UCSD-AML1 (cell line): ENCODE results near the gene OR5H6.
A peak's percentile ranks its signal among the peaks of the same experiment; 100 is the strongest.
"Not testable (repeated sequence)": the region's sequence is repeated elsewhere in the genome, so short reads cannot be mapped to it uniquely, and the experiment has no call there.

Experiments
- DNase-seq: peaks from one replicate; lab custom pipeline; 2025; ENCODE audit not compliant: unreplicated experiment; lab: John Stamatoyannopoulos, UW

Gene OR5H6

GRCh38 chr3:98263944-98264343, at the start of gene OR5H6:
OR5H6 (plus strand) TSS chr3:98264244; CDS start chr3:98264333, 89 bp downstream.
- no peak for DNase-seq

DNA sequence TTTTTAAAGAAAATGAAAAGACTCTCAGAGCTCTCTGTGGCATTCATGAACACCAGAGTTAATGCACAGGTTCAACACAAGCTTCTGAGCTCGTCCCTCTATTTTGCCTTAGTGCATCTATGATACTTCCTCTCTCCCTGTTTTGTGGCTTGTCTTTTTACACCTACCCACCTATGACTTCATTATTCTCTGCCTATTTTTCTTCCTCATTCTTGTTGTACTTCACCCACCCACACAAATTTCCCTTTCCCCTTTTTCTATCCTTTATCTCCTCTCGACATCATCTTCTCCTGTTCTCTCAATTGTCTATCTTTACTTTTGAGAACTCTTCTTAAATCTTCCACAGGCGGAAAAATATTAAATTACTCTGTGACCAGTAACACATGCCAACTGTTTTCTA, 49.0 kb upstream of the OR5H6 start:
- no peak for DNase-seq

DNA sequence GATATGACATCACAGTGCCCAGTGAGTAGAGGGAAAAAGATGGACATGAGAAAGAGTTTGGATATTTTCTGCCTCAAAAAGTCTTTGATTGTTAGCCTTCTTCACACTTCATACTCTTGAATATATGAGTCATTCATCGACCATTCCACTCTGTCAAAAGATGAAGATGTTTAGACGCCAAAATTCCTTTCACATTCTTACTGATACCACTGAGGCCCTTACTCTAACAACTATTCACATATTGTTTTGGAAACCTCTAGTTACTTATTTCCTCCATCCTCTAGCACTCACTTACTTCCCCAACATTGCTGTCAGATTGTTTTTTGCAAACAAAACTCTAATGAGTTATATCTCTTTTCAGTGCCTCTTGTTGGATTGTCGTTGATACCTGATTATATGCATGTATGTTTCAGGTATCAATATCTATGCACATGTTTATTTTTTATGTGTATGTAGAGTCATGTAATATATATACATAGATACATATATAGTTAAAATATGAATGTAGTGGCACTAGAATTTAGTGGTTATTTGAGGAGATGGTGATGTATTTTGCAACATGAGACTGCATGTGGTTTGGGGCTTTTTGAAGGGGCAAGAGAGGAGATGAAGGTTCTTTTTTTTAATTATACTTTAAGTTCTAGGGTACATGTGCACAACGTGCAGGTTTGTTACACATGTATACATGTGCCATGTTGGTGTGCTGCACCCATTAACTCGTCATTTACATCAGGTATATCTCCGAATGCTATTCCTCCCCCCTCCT, 40.0 kb upstream of the OR5H6 start:
- DNase-seq = no peak

DNA sequence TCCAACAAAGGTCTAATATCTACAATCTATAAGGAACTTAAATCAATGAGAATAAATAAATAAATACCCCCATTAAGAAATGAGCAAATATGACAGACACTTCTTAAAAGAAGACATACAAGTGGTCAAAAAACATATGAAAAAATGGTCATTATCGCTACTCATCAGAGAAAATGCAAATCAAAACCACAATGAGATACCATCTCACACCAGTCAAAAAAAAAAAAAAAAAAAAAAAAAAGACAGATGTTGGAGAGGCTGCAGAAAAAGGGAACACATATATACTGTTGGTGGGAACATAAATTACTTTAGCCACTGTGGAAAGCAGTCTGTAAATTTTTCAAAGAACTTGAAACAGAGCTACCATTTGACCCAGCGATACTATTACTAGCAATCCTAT, 31.6 kb upstream of the OR5H6 start:
- DNase-seq = no peak

DNA sequence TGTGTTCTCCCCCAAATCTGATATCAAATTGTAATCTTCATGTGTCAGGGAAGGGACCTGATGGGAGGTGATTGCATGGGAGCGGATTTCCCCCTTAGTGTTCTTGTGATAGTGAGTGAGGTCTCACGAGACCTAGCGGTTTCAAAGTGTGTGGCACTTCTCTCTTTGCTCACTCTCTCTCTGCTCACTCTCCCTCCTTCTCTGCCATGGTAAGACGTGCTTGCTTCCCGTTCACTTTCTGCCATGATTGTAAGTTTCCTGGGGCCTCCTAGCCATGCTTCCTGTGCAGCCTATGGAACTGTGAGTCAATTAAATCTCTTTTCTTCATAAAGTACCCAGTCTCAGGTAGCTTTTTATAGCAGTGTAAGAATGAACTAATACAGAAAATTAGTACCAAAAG, 30.6 kb upstream of the OR5H6 start:
- no peak for DNase-seq

DNA sequence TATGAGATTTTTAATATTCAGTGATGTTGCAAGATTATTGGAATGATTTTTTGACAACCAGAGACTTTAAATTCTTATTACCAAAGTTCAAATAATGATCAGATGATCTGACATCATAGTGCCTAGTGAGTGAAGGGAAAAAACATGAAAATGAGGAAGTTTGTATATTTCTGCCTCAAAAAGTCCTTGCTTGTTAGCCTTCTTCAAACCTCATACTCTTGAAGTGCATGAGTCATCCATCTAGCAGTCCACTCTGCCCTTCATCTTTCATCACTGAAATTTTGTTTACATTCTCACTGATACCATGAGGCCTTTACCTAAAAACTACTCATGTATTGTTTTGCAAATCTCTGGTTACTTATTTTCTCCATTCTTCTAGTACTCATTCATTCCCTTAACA, 23.9 kb upstream of the OR5H6 start:
- DNase-seq = no peak

DNA sequence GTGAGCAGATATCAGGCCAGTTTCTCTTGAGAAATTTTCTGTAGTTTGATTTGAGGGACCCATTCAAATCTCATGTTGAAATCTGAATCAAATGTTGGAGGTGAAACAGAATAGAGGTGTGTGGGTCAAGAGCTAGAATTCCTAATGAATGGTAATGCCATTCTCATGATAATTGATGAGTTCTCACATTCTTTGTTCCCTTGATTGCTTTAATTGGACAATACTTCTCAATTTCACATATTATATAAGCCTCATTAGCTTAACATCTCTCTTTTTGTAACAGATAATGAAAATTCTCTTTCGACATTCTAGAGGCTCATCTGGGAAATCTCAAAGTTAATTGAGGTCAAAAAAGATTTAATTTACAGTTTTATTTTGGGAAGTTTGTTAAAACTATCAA, 21.9 kb upstream of the OR5H6 start:
- no peak for DNase-seq

GRCh38 chr3:98243843-98244242, 20.2 kb upstream of the OR5H6 start:
- DNase-seq = no peak

- peak; percentile 5 for DNase-seq
Measured at GRCh38 chr3:98246142-98246541, 17.9 kb upstream of the OR5H6 start.

DNA sequence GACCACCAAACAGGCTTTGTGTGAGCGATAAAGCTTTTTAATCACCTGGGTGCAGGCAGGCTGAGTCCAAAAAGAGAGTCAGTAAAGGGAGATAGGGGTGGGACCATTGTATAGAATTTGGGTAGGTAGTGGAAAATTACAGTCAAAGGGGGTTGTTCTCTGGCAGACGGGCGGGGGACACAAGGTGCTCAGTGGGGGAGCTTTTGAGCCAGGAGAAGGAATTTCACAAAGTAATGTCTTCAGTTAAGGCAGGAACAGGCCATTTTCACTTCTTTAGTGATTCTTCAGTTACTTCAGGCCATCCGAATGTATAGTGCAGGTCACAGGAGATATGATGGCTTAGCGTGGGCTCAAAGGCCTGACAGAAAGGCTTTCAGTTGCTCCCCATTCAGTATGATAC, 8.0 kb upstream of the OR5H6 start:
- DNase-seq = not testable (repeated sequence)

DNA sequence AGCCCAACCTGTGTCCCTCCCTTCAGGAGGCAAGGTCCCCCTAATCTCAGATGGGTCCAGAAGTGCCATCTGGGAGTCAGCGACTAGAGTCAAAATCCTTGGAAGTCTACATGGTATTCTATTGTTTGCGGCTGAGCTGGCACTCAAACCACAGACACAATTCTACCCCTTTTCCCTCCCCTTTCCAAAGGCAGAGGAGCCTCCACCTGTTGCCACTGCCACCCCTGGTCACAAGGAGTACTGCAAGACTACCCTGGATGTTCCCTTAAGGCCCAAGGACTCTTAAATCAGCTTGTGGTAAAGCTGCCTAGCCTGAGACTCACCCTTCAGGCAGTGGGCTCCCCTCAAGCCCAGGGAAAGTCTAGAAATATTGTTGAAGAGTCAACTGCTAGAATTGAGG, 4.3 kb upstream of the OR5H6 start:
- no peak for DNase-seq

DNA sequence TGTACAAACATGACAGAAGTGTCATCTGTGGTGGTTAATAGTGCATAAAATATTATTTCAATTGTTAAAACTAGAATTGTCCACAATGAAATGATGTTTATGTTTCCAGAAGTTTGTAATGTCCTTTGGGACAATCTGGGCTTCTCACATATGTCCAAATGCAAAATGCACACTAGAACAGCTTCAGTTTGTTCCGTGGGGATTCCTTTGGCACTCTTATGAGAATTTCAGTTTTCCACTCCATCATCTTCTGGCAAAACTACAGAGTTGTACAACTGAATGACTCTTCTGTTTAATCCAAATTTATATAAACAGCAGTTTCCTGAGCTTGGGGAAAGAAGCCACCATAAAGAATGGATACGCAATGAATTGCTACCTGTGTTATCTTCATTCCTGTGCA, 2.0 kb upstream of the OR5H6 start:
- DNase-seq = no peak

GRCh38 chr3:98269846-98270245, 5.8 kb downstream of the OR5H6 start:
- DNase-seq = no peak

- DNase-seq = no peak
Measured at GRCh38 chr3:98272126-98272525, 8.1 kb downstream of the OR5H6 start.

DNA sequence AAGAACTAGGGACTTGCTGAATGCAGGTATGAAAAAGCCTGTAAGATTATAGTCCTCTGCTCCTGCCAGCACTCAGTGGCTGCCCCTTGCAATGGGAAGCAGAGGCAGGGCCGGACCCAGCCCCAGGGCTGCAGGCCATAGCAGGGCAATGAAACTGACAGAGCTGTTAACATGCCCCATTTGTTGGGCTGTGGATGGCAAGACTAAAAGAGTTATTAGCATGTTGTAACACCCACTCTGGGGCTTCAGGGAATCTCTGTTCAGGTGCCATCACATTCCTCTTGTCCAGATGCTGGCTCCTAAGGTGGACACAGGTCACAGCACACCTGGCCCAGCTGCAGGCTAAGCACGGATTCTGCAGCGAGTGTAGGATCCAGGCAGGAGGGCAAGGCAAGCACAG, 10.9 kb downstream of the OR5H6 start:
- DNase-seq = no peak

DNA sequence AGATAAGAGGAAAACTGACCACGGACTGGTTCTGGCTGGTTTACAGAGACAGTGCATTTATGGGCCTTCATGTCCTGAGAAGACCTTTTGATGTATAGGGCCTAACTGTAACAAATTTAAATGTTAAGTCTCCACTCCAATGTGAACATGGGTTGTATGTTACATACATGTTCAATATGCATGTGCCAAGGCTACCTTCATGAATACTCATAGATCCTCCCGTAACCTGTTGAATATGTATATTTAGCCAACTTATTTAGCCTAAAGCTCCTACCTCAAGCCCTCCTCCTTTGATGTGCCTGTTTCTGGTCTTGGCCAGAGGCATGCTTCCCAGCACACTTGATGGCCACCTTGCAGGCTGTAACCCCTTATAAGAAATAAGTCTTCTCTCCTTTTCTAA, 18.2 kb downstream of the OR5H6 start, which contains the start of gene OR5H2:
Gene OR5H2 (plus strand): TSS at position 301 of the 400 bp plus-strand sequence. CDS start 398 bp downstream, outside the sequence.
- no peak for DNase-seq

- no peak for DNase-seq
Measured at GRCh38 chr3:98290916-98291315, 26.9 kb downstream of the OR5H6 start.

- no peak for DNase-seq
Measured at GRCh38 chr3:98291332-98291957, 27.4 kb downstream of the OR5H6 start.
